GM23338 (cell line): ENCODE measurements around the gene DLG2. TPM values are rescaled to one million over a fixed set of nuclear protein-coding genes. Genes with fewer than 3 reads are reported as not detected.
A peak's percentile ranks its signal among the peaks of the same experiment; 100 is the strongest.

Experiments used
- ATAC-seq: fragments of 200-7000 bp; cut with Tn5 transposase; 3 replicates; pipeline ENCODE4 v1.9.1; 2020
- DNase-seq: peaks from one replicate; pipeline ENCODE4 v3.0.0-alpha.2; 2015; ENCODE audit warnings: low spot score
- H2AFZ ChIP-seq: fragments of 200-600 bp; sonication (generic); 2 replicates; pipeline ENCODE4 v1.8.0; 2016; ENCODE audit warnings: antibody characterized with exemption, mild to moderate bottlenecking, moderate library complexity
- H3F3A ChIP-seq: fragments of 200-600 bp; sonication (generic); replicated peaks from 2 replicates; pipeline ENCODE4 v1.8.0; 2017; ENCODE audit warnings: antibody characterized with exemption, mixed run types, low read depth
- H3K27ac ChIP-seq: fragments of 200-600 bp; sonication (generic); 2 replicates; pipeline ENCODE4 v1.6.1; 2016; ENCODE audit warnings: low read depth
- H3K27me3 ChIP-seq: fragments of 200-600 bp; sonication (generic); 2 replicates; pipeline ENCODE4 v1.8.0; 2016; ENCODE audit warnings: mild to moderate bottlenecking, mixed run types, moderate library complexity; ENCODE audit not compliant: insufficient read depth
- H3K36me3 ChIP-seq: fragments of 200-600 bp; sonication (generic); 2 replicates; pipeline ENCODE4 v1.8.0; 2016; ENCODE audit warnings: mild to moderate bottlenecking; ENCODE audit not compliant: insufficient read depth
- H3K4me1 ChIP-seq: fragments of 200-600 bp; sonication (generic); 2 replicates; pipeline ENCODE4 v1.8.0; 2016; ENCODE audit warnings: mild to moderate bottlenecking, moderate library complexity; ENCODE audit not compliant: insufficient read depth
- H3K4me2 ChIP-seq: fragments of 200-600 bp; sonication (generic); 2 replicates; pipeline ENCODE4 v1.7.1; 2017; ENCODE audit warnings: mixed run types
- H3K4me3 ChIP-seq: fragments of 200-600 bp; sonication (generic); 2 replicates; pipeline ENCODE4 v1.6.1; 2016; ENCODE audit warnings: mixed run types
- H3K79me2 ChIP-seq: fragments of 200-600 bp; sonication (generic); replicated peaks from 2 replicates; pipeline ENCODE4 v1.8.0; 2017; ENCODE audit warnings: mild to moderate bottlenecking; ENCODE audit not compliant: insufficient read depth
- H3K9me2 ChIP-seq: fragments of 200-600 bp; sonication (generic); 2 replicates; pipeline ENCODE4 v1.8.0; 2017; ENCODE audit not compliant: insufficient read depth
- H4K20me1 ChIP-seq: fragments of 200-600 bp; sonication (generic); replicated peaks from 2 replicates; pipeline ENCODE4 v1.8.0; 2017; ENCODE audit warnings: mild to moderate bottlenecking; ENCODE audit not compliant: insufficient read depth
- H3K27ac Mint-ChIP-seq: 2 replicates; pipeline ENCODE4 v1.8.0; 2020; ENCODE audit warnings: inconsistent platforms, mild to moderate bottlenecking, moderate library complexity, mixed read lengths
- H3K27me3 Mint-ChIP-seq: 3 replicates; pipeline ENCODE4 v1.8.0; 2022; ENCODE audit warnings: low read depth, mild to moderate bottlenecking, moderate library complexity, mixed read lengths, inconsistent platforms; ENCODE audit not compliant: insufficient read depth, poor library complexity
- H3K36me3 Mint-ChIP-seq: 3 replicates; pipeline ENCODE4 v1.8.0; 2021; ENCODE audit warnings: low read depth, mild to moderate bottlenecking, inconsistent platforms, moderate library complexity, mixed read lengths
- H3K4me1 Mint-ChIP-seq: 3 replicates; pipeline ENCODE4 v1.8.0; 2020; ENCODE audit warnings: mild to moderate bottlenecking, inconsistent platforms, mixed read lengths
- H3K4me3 Mint-ChIP-seq: 3 replicates; pipeline ENCODE4 v1.8.0; 2021; ENCODE audit warnings: moderate library complexity, mild to moderate bottlenecking, inconsistent platforms, mixed read lengths
- H3K9me3 Mint-ChIP-seq: 3 replicates; pipeline ENCODE4 v1.8.0; 2020; ENCODE audit warnings: moderate library complexity, mild to moderate bottlenecking, inconsistent platforms, mixed read lengths
- CREB1 ChIP-seq: fragments of 250-450 bp; sonication (Bioruptor Pico); IDR thresholded peaks from 2 replicates; pipeline ENCODE4 v1.5.0; 2020; ENCODE audit warnings: low read depth, mild to moderate bottlenecking, moderate library complexity
- EZH2 ChIP-seq: fragments of 200-600 bp; sonication (generic); IDR thresholded peaks from one replicate; pipeline ENCODE4 v1.8.0; 2017; ENCODE audit warnings: antibody characterized with exemption, mild to moderate bottlenecking, low read depth; ENCODE audit not compliant: unreplicated experiment
- EZH2phosphoT487 ChIP-seq: fragments of 200-600 bp; sonication (generic); IDR thresholded peaks from one replicate; pipeline ENCODE4 v1.8.1; 2018; ENCODE audit warnings: antibody characterized with exemption; ENCODE audit not compliant: unreplicated experiment
- JUNB ChIP-seq: IDR thresholded peaks from one replicate; pipeline ENCODE4 v1.6.1; 2016; ENCODE audit warnings: antibody characterized with exemption; ENCODE audit not compliant: unreplicated experiment
- NANOG ChIP-seq: IDR thresholded peaks from 2 replicates; pipeline ENCODE4 v1.6.1; 2016; ENCODE audit warnings: antibody characterized with exemption, borderline replicate concordance
- POLR2AphosphoS5 ChIP-seq: IDR thresholded peaks from 2 replicates; pipeline ENCODE4 v1.6.1; 2016; ENCODE audit warnings: antibody characterized with exemption, low read depth
- REST ChIP-seq: IDR thresholded peaks from one replicate; pipeline ENCODE4 v1.6.1; 2018; ENCODE audit warnings: antibody characterized with exemption; ENCODE audit not compliant: unreplicated experiment
- STAT1 ChIP-seq: IDR thresholded peaks from one replicate; pipeline ENCODE4 v1.6.1; 2016; ENCODE audit warnings: antibody characterized with exemption; ENCODE audit not compliant: unreplicated experiment
- ZNF114 ChIP-seq: fragments of 250-450 bp; sonication (Bioruptor Pico); IDR thresholded peaks from 2 replicates; pipeline ENCODE4 v1.5.0; 2020; ENCODE audit warnings: mild to moderate bottlenecking, moderate library complexity
- ZNF331 ChIP-seq: fragments of 250-450 bp; sonication (Bioruptor Pico); IDR thresholded peaks from 2 replicates; pipeline ENCODE4 v1.5.0; 2020; ENCODE audit warnings: low read depth, mild to moderate bottlenecking, moderate library complexity
- ZNF462 ChIP-seq: fragments of 250-450 bp; sonication (Bioruptor Pico); IDR thresholded peaks from 2 replicates; pipeline ENCODE4 v1.5.0; 2020; ENCODE audit warnings: mild to moderate bottlenecking, moderate library complexity
- polyA plus RNA-seq: library from polyadenylated mRNA; unstranded; fragments of >200 nt; fragmentation: Nextera tagmentation; extraction: Ambion mirVana; gene quantifications from 2 replicates; pipeline ENCODE4 v1.2.1, GENCODE V29; 2016
- total RNA-seq: library from RNA; depleted of rRNA; stranded (reverse); fragments of >200 nt; shearing (Covaris generic); gene quantifications from 2 replicates; pipeline ENCODE4 v1.2.3, GENCODE V29; 2014
- TF ChIP-seq, protein P1 (sequence below): IDR thresholded peaks from 2 replicates; pipeline ENCODE4 v1.6.1; 2016; ENCODE audit warnings: antibody characterized with exemption
- TF ChIP-seq, protein P2 (sequence below), 2 experiments: fragments of 200-600 bp in 1 of 2; sonication (generic) in 1 of 2; conservative IDR thresholded peaks; 2 replicates each; pipeline versions ENCODE4 v1.5.1 to v1.6.1; 2016 to 2017; ENCODE audit warnings: antibody characterized with exemption in 2 of 2, low read depth in 2 of 2, mild to moderate bottlenecking in 2 of 2, moderate library complexity in 1 of 2

The DLG2 gene
- total and polyA plus RNA-seq, 2 experiments from 2014 or later = 19.8 to 21.5 TPM

DNA sequence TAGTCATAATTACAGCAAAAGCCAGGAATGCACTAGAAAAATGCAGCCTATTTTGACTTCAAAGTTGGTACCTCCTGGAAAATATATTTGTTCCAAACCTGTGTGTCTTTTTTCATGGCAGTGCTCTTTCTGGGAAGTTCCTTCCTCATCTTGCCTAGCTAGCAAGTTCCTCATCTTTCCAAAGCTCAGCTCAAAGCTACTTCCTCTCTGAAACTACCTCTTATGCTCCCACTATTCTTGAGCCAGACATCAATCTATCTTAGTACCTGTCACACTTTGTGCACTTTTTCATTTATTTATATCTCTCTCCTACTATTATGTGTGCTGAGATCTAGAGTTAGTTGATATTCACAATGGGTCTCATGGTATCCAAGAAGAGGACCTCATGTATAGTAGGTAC is 2149.4 kb downstream of the DLG2 start:
- Histone ChIP-seq H3K79me2 (no peaks in the 10 kb centered on the region), H3K27me3 (no peaks in the 10 kb centered on the region), H3K4me3 (no peak overlapping the region), H3K4me2 (no peak overlapping the region), H3K4me1 (peaks cover 6% of the 10 kb centered on the region), H3F3A (no peaks in the 10 kb centered on the region), H3K36me3 (no peaks in the 10 kb centered on the region), H3K27ac (no peak overlapping the region), H3K9me2 (peaks cover 5% of the 10 kb centered on the region; the same call in 1 of the 2 replicates), H2AFZ (no peak overlapping the region), H4K20me1 (no peaks in the 10 kb centered on the region)
- H3K9me3 Mint-ChIP-seq = no peaks in the 10 kb centered on the region; the same call in 2 of the 3 replicates
- no peaks in the 10 kb centered on the region for H3K27me3 Mint-ChIP-seq
- no peak for DNase-seq
- H3K27ac Mint-ChIP-seq = peak overlapping the region; percentile 5; the same call in 1 of the 2 replicates
- TF ChIP-seq ZNF462 (CRISPR knock-in tag) (no peak), EZH2 (no peak), EZH2phosphoT487 (no peak), JUNB (no peak), STAT1 (no peak), NANOG (no peak), REST (no peak), CREB1 (CRISPR knock-in tag) (no peak), ZNF331 (no peak), POLR2AphosphoS5 (no peak), ZNF114 (CRISPR knock-in tag) (no peak)
- TF ChIP-seq, protein P1, sequence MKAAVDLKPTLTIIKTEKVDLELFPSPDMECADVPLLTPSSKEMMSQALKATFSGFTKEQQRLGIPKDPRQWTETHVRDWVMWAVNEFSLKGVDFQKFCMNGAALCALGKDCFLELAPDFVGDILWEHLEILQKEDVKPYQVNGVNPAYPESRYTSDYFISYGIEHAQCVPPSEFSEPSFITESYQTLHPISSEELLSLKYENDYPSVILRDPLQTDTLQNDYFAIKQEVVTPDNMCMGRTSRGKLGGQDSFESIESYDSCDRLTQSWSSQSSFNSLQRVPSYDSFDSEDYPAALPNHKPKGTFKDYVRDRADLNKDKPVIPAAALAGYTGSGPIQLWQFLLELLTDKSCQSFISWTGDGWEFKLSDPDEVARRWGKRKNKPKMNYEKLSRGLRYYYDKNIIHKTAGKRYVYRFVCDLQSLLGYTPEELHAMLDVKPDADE = no peak
- TF ChIP-seq, protein P2, sequence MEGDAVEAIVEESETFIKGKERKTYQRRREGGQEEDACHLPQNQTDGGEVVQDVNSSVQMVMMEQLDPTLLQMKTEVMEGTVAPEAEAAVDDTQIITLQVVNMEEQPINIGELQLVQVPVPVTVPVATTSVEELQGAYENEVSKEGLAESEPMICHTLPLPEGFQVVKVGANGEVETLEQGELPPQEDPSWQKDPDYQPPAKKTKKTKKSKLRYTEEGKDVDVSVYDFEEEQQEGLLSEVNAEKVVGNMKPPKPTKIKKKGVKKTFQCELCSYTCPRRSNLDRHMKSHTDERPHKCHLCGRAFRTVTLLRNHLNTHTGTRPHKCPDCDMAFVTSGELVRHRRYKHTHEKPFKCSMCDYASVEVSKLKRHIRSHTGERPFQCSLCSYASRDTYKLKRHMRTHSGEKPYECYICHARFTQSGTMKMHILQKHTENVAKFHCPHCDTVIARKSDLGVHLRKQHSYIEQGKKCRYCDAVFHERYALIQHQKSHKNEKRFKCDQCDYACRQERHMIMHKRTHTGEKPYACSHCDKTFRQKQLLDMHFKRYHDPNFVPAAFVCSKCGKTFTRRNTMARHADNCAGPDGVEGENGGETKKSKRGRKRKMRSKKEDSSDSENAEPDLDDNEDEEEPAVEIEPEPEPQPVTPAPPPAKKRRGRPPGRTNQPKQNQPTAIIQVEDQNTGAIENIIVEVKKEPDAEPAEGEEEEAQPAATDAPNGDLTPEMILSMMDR (conservative IDR thresholded peaks at IDR 0.05; ENCODE audit: low read depth in 2 of 2) = no peak
- no peaks in the 10 kb centered on the region for H3K36me3 Mint-ChIP-seq
- peaks cover 18% of the 10 kb centered on the region for H3K4me1 Mint-ChIP-seq
- no peak overlapping the region for H3K4me3 Mint-ChIP-seq
- ATAC-seq = no peak
